H1 (cell line): ENCODE results near the gene P2RX2. TPM values are rescaled to one million over a fixed set of nuclear protein-coding genes. Genes with fewer than 3 reads are reported as not detected.

Experiments
- CTCF ChIA-PET: fragments of 300-600 bp; sonication (Branson Sonifier 250); formaldehyde crosslinking; loops from one replicate; lab custom pipeline; 2021; ENCODE audit not compliant: partially characterized antibody; lab: Charles Lee
- POLR2A ChIA-PET: fragments of 300-600 bp; sonication (Branson Sonifier 250); formaldehyde crosslinking; loops from one replicate; lab custom pipeline; 2021; ENCODE audit warnings: inconsistent platforms; ENCODE audit not compliant: partially characterized antibody; lab: Charles Lee
- DNase-seq, 2 experiments: peaks; one replicate each; pipeline versions ENCODE4 v3.0.0 to v3.0.0-alpha.2; 2010 to 2022; ENCODE audit warnings: low spot score in 2 of 2, low read depth in 1 of 2, mixed read lengths in 1 of 2
- FAIRE-seq: peaks from 2 replicates; lab custom pipeline; 2011; peaks lifted over from hg19 to GRCh38; lab: Jason Lieb, UNC
- H2AFZ ChIP-seq: 2 replicates; pipeline ENCODE4 v1.8.1; 2012; ENCODE audit warnings: low read length, inconsistent platforms
- H2AK5ac ChIP-seq: 2 replicates; pipeline ENCODE4 v1.6.1; 2013; ENCODE audit warnings: low read depth, low read length
- H2BK120ac ChIP-seq: replicated peaks from 2 replicates; pipeline ENCODE3; 2013; ENCODE audit warnings: low read depth, low read length, inconsistent platforms
- H2BK12ac ChIP-seq: 2 replicates; pipeline ENCODE4 v1.6.1; 2013; ENCODE audit warnings: low read depth, low read length
- H2BK15ac ChIP-seq: 2 replicates; pipeline ENCODE4 v1.6.1; 2013; ENCODE audit warnings: low read length
- H2BK20ac ChIP-seq: 2 replicates; pipeline ENCODE4 v1.6.1; 2013; ENCODE audit warnings: low read length
- H2BK5ac ChIP-seq: 2 replicates; pipeline ENCODE4 v1.6.1; 2013; ENCODE audit warnings: low read depth, low read length
- H3K14ac ChIP-seq: 2 replicates; pipeline ENCODE4 v1.6.1; 2013; ENCODE audit warnings: inconsistent platforms; ENCODE audit not compliant: insufficient read length
- H3K18ac ChIP-seq: 2 replicates; pipeline ENCODE4 v1.6.1; 2013; ENCODE audit warnings: low read length; ENCODE audit errors: extremely low read depth
- H3K23ac ChIP-seq: 2 replicates; pipeline ENCODE4 v1.6.1; 2013; ENCODE audit warnings: inconsistent platforms; ENCODE audit not compliant: insufficient read length
- H3K23me2 ChIP-seq: 2 replicates; pipeline ENCODE4 v1.6.1; 2013; ENCODE audit warnings: low read depth, low read length
- H3K27ac ChIP-seq: 2 replicates; pipeline ENCODE4 v1.6.1; 2011; ENCODE audit warnings: low read depth, low read length, inconsistent platforms
- H3K27me3 ChIP-seq, 4 experiments: replicated peaks in 1 of 4; 1 replicate in 1 of 4; 2 replicates in 3 of 4; pipeline versions ENCODE4 v1.6.1 to v1.8.1; 2011 to 2013; ENCODE audit warnings: low read length in 3 of 4, mild to moderate bottlenecking in 3 of 4, inconsistent platforms in 2 of 4, mixed read lengths in 2 of 4, moderate library complexity in 1 of 4; ENCODE audit not compliant: control insufficient read depth in 3 of 4, insufficient read depth in 3 of 4; ENCODE audit errors: extremely low read depth in 1 of 4
- H3K36me3 ChIP-seq, 4 experiments: 2 replicates each; pipeline versions ENCODE4 v1.6.1 to v1.8.1; 2011 to 2013; ENCODE audit warnings: mild to moderate bottlenecking in 4 of 4, low read length in 3 of 4, moderate library complexity in 2 of 4, control low read depth in 1 of 4, inconsistent platforms in 1 of 4; ENCODE audit not compliant: insufficient read depth in 4 of 4, control insufficient read depth in 2 of 4
- H3K4ac ChIP-seq: replicated peaks from 2 replicates; pipeline ENCODE3; 2013; ENCODE audit warnings: low read length, low read depth, mixed read lengths, inconsistent platforms; ENCODE audit not compliant: insufficient read length
- H3K4me1 ChIP-seq, 4 experiments: replicated peaks in 1 of 4; 1 replicate in 1 of 4; 2 replicates in 3 of 4; pipeline versions ENCODE4 v1.6.1 to v1.8.1; 2011 to 2013; ENCODE audit warnings: low read length in 3 of 4, inconsistent platforms in 2 of 4, mixed read lengths in 1 of 4; ENCODE audit not compliant: insufficient read depth in 4 of 4, control insufficient read depth in 3 of 4
- H3K4me2 ChIP-seq, 2 experiments: 2 replicates each; pipeline versions ENCODE4 v1.6.1 to v1.8.1; 2011 to 2013; ENCODE audit warnings: low read depth in 2 of 2, low read length in 2 of 2, control low read depth in 1 of 2, inconsistent platforms in 1 of 2, mild to moderate bottlenecking in 1 of 2; ENCODE audit not compliant: insufficient read depth in 1 of 2
- H3K4me3 ChIP-seq, 4 experiments: fragments of 200-600, 300-600 bp in 1 of 4; sonication (generic), shearing (Covaris generic), sonication (Bioruptor Twin) in 1 of 4; 2 replicates each; pipeline versions ENCODE4 v1.5.1 to v1.8.1; 2011 to 2016; ENCODE audit warnings: low read length in 4 of 4, low read depth in 3 of 4, control low read depth in 2 of 4, inconsistent platforms in 2 of 4, mild to moderate bottlenecking in 2 of 4, mixed read lengths in 1 of 4, moderate library complexity in 1 of 4; ENCODE audit not compliant: insufficient read depth in 2 of 4; ENCODE audit errors: extremely low read depth in 1 of 4
- H3K56ac ChIP-seq: replicated peaks from 2 replicates; pipeline ENCODE3; 2013; ENCODE audit warnings: low read depth, mild to moderate bottlenecking, mixed read lengths, low read length, inconsistent platforms; ENCODE audit not compliant: insufficient read length
- H3K79me1 ChIP-seq: 2 replicates; pipeline ENCODE4 v1.6.1; 2013; ENCODE audit warnings: low read depth, low read length, control low read depth
- H3K79me2 ChIP-seq, 2 experiments: 2 replicates each; pipeline versions ENCODE4 v1.6.1 to v1.8.1; 2012 to 2013; ENCODE audit warnings: low read length in 2 of 2, mild to moderate bottlenecking in 2 of 2, inconsistent platforms in 1 of 2; ENCODE audit not compliant: insufficient read depth in 2 of 2, control insufficient read depth in 1 of 2
- H3K9ac ChIP-seq, 4 experiments: replicated peaks in 1 of 4; 1 replicate in 1 of 4; 2 replicates in 3 of 4; pipeline versions ENCODE4 v1.6.1 to v1.8.1; 2011 to 2013; ENCODE audit warnings: low read depth in 3 of 4, low read length in 3 of 4, control low read depth in 2 of 4, mild to moderate bottlenecking in 2 of 4, moderate library complexity in 2 of 4, inconsistent platforms in 1 of 4; ENCODE audit errors: extremely low read depth in 1 of 4
- H3K9me3 ChIP-seq, 2 experiments: 2 replicates each; pipeline versions ENCODE4 v1.6.1 to v1.8.1; 2012 to 2013; ENCODE audit warnings: mild to moderate bottlenecking in 2 of 2, moderate library complexity in 2 of 2, control low read depth in 1 of 2, inconsistent platforms in 1 of 2, low read depth in 1 of 2, low read length in 1 of 2, mixed read lengths in 1 of 2; ENCODE audit not compliant: insufficient read depth in 2 of 2
- H4K20me1 ChIP-seq, 2 experiments: replicated peaks in 1 of 2; 2 replicates each; pipeline versions ENCODE3 to v1.8.1; 2011 to 2013; ENCODE audit warnings: inconsistent platforms in 2 of 2, low read length in 2 of 2, mild to moderate bottlenecking in 1 of 2; ENCODE audit not compliant: insufficient read depth in 2 of 2, control insufficient read depth in 1 of 2
- H4K5ac ChIP-seq: 2 replicates; pipeline ENCODE4 v1.6.1; 2013; ENCODE audit warnings: low read length, low read depth, mixed read lengths, inconsistent platforms; ENCODE audit not compliant: insufficient read length
- H4K8ac ChIP-seq: 2 replicates; pipeline ENCODE4 v1.8.0; 2013; ENCODE audit warnings: mild to moderate bottlenecking, moderate library complexity, low read length, inconsistent platforms; ENCODE audit not compliant: insufficient read depth; ENCODE audit errors: extremely low read depth
- H4K91ac ChIP-seq: replicated peaks from 2 replicates; pipeline ENCODE3; 2013; ENCODE audit warnings: low read length, mixed read lengths, inconsistent platforms; ENCODE audit not compliant: insufficient read length
- ASH2L ChIP-seq: fragments of 200-600, 300-600 bp; sonication (generic); IDR thresholded peaks from one replicate; pipeline ENCODE4 v1.7.1; 2017; ENCODE audit warnings: low read length
- WGBS, 2 experiments: shearing (Covaris generic) in 1 of 2; methylation state at CpG; one replicate each; pipeline versions ENCODE4 v1.1.6 to v1.1.7; 2013 to 2015; ENCODE audit warnings: low lambda C conversion rate in 2 of 2, mixed read lengths in 2 of 2, inconsistent platforms in 1 of 2, low coverage in 1 of 2, missing lambda C conversion rate in 1 of 2; ENCODE audit not compliant: insufficient replicate concordance in 2 of 2, insufficient coverage in 1 of 2, insufficient read length in 1 of 2; ENCODE audit errors: extremely low coverage in 1 of 2, missing lambda C conversion rate in 1 of 2; 5-methylcytosine and 5-hydroxymethylcytosine counted together
- polyA plus RNA-seq, 7 experiments: library from polyadenylated mRNA; depleted of rRNA in 3 of 7; stranded (reverse) in 5 of 7; unstranded in 2 of 7; fragments of >200 nt in 5 of 7; fragments of 200-250 nt in 2 of 7; gene quantifications; 1 replicate in 5 of 7; 2 replicates in 1 of 7; 4 replicates in 1 of 7; pipeline versions ENCODE4 v1.2.1 to v1.2.3, GENCODE V29; 2011 to 2013; ENCODE audit warnings: missing spikeins in 2 of 7, mixed read lengths in 2 of 7
- total RNA-seq: library from RNA; stranded (reverse); fragmentation: NEBNext Ultra II Directional; extraction: Animal tissue kit (Norgen Biotek cat#: 25700); gene quantifications from 2 replicates; pipeline ENCODE4 v1.2.1, GENCODE V29; 2021

P2RX2 gene
- total and polyA plus RNA-seq, 2 of the 8 experiments (the other 6 are each of a cell fraction or from before 2014, with no cell fraction given), result 0.84 to 2.2 TPM

DNA sequence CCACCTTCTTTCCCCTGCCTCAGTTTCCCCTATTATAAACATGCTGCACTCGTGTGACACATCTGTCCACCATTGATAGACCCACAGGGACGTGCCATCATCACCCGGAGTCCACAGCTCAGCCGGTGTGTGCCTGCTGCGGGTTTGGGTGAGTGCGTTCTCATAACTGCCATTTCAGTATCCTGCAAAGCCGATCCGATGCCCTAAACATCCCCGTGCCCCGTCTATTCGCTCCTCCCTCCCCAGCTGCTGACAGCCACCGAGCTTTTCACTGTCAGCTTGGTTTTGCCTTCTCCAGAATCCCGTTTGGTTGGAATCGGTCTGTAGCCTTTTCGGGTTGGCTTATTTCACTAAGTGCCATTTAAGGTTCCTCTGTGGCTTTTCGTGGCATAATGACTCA is 12.1 kb upstream of the P2RX2 start:
- Histone ChIP-seq H4K20me1 (peaks cover 0 to 5% of the 10 kb centered on the region in 2 experiments), H3K36me3 (no peaks in the 10 kb centered on the region), H3K9ac (no peak overlapping the region), H3K79me1 (no peaks in the 10 kb centered on the region), H3K4ac (no peak overlapping the region), H2BK20ac (no peak overlapping the region), H3K4me3 (no peak overlapping the region), H4K5ac (no peak overlapping the region), H4K8ac (no peak overlapping the region), H3K56ac (no peak overlapping the region), H3K79me2 (no peaks in the 10 kb centered on the region), H3K14ac (no peak overlapping the region), H3K23me2 (no peaks in the 10 kb centered on the region), H3K27me3 (peaks cover 12 to 83% (median 65%) of the 10 kb centered on the region in 4 experiments), H2BK5ac (no peak overlapping the region), H2BK120ac (no peak overlapping the region), H2BK12ac (no peak overlapping the region), H3K4me2 (no peak overlapping the region), H3K27ac (no peak overlapping the region), H3K4me1 (no peaks in the 10 kb centered on the region; a peak in 2 of 7 replicates), H2AFZ (no peak overlapping the region), H3K23ac (no peak overlapping the region), H4K91ac (no peak overlapping the region), H2BK15ac (no peak overlapping the region), H3K9me3 (peaks cover 3 to 9% of the 10 kb centered on the region in 2 experiments; a peak in 2 of 4 replicates), H2AK5ac (no peak overlapping the region), H3K18ac (no peak overlapping the region)
- FAIRE-seq (no peak), DNase-seq (no peak)
- POLR2A ChIA-PET, result no interaction called here
- CTCF ChIA-PET, result interaction anchor here (6.1 kb wide), 1 partner anchor 7 kb away, joined by 41 read pairs; no protein-coding TSS in a partner anchor
- WGBS, 2 experiments, result 89% methylated on average over 16 of the region's 16 CpGs; no CpG with 5 or more reads in 1 of the 2 experiments
- TF ChIP-seq ASH2L, result no peak
